Cortex of kidney (tissue), 1 donor: Measurements from ENCODE around the gene UBL5.
"Not testable (repeated sequence)": the region's sequence is repeated elsewhere in the genome, so short reads cannot be mapped to it uniquely, and the experiment has no call there.

ENCODE experiments used
- DNase-seq: peaks from one replicate; lab custom pipeline; 2025; lab: John Stamatoyannopoulos, UW

UBL5 gene

DNA sequence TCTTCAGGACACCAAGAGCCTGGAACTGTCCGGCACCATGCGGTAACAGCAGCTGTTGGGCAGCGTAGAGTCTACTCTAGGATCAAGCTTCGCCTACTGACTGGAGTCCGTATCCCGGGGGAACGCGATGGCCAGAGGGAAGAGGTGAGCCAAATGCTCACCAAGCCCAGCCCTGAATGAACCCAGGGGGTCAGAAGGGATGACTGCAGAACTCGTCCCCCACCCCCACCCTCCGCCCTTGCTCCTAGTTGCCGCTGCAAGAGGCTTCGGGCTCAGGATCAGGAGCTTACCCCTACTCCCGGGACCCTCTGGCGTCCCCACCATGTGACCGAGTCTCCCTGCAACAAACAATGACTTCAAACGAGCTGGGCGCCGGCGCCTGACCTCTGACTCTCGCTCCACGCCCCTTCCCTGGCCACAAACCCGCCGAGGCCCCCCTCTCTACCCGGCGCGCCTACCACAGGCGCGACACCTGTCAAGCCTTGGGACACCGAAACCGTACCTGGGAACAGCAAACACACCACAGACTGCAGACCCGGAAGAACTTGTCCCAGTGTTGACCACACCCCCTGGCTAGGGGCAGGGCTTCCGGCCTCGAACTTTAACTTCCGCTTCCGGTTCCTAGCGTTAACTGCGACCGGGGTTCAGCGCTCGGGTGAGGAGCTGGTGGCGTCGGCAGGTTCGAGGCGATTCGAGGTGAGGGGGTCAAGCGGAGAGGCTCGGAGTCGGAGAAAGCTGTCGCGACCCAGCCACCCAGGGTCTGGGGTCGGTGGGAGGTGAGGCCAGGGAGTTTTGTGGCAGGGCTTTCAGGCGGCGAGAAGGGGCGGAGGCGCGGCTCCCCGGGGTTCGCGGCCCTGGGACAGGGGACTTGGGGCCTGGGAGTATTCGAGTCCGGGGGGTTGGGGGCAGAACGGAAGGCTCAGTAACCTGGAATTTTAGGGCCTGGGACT, at the start of gene UBL5:
UBL5 (plus strand) TSS at position 630 of the 950 bp plus-strand sequence. CDS start 420 bp downstream, outside the sequence.
- no peak for DNase-seq

DNA sequence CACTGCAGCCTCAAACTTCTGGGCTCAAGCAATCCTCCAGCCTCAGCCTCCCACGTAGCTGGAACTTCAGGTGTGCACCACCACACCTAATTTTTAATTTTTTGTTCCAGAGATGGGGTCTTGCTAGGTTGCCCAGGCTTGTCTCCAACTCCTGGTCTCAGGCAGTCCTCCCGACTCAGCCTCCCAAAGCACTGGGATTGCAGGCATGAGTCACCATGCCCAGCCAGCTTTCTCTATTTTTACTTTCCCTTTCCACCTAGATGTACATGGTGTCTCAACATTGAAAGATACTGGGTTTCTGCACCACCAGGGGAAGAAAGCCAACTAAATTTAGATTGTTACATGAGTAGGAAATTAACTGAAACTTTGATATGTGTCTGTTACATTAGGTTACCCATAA, 45.4 kb upstream of the UBL5 start:
- DNase-seq, result no peak

DNA sequence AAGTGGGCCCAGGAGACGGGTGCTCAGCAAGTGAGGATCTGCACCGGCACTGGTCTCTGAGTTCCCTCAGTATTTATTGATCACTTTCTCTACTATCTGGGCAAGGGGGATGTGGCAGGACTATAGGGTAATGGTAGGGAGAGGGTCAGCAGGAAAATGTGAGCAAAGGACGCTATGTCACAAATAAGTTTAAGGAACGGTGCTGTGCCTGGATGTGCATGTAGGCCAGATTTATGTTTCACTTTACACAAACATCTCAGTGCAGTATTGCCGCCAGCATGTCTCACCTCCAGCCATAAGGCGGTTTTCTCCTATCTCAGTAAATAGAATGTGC, 43.6 kb upstream of the UBL5 start:
- DNase-seq, result not testable (repeated sequence)

DNA sequence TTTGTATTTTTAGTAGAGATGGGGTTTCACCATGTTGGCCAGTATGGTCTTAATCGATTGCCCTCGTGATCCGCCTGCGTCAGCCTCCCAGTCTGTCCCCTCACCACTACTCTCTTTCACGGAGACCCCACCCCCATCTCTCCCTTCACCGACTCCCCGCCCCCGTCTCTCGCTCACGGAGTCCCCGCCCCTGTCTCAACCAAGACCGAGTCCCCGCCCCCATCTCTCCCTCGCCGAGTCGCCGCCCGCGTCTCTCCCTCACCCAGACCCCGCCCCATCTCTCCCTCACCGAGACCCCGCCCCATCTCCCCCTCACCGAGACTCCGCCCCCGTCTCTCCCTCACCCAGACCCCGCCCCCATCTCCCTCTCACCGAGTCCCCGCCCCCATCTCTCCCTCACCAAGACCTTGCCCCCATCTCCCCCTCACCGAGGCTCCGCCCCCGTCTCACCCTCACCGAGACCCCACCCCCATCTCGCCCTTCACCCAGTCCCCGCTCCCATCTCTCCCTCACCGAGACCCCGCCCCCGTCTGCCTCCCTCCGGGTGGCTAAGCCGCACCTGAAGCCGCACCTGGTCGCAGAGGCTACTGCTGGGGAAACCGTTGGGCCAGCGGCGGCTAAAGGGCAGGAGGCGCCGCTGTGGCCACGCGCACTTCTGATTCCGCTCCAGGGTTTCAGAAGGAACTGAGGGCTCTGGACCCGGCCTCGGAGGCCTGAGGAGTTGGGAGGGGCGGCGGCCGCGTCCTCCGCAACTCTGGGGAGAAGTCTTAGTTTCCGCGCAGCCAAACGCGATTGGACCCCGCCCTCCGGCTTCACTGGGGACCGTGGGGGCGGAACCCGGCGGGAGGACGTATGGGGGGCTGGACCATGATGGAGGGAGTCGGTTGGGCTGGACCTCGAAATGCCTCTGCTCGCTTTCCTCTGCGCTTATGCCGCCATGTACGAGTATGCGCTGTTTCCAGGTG, 42.1 kb upstream of the UBL5 start:
- peak; percentile 28 for DNase-seq

DNA sequence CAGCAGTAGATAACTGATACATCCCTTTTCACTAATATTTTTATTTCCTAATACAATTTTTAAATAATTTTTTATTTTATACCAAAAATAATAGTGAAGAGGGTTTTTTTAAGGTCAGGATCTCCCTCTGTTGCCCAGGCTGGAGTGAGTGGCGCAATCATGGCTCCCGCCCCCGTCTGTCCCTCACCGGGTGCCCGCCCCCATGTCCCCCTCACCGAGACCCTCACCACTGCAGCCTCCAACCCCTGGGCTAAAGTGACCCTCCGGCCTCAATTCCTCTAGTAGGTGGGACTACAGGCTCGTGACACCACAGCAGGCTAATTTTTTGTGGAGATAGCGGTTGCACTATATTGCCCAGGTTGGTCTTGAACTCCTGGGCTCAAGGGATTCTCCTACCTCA, 41.4 kb upstream of the UBL5 start:
- no peak for DNase-seq

DNA sequence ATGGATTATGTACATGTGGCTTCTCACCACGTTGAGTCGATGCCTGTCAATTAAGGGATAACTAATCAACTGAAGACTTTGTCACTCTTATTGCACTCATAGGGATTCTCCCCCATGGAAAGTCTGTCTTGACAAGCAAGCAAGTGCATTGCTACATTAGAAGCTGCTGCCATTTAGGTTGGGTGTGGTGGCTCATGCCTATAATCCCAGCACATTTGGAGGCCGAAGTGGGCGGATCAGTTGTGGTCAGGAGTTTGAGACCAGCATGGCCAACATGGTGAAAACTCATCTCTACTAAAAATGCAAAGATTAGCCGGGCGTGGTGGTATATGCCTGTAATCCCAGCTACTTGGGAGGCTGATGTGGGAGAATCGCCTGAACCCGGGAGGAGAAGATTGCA, 40.9 kb upstream of the UBL5 start:
- DNase-seq, result no peak

DNA sequence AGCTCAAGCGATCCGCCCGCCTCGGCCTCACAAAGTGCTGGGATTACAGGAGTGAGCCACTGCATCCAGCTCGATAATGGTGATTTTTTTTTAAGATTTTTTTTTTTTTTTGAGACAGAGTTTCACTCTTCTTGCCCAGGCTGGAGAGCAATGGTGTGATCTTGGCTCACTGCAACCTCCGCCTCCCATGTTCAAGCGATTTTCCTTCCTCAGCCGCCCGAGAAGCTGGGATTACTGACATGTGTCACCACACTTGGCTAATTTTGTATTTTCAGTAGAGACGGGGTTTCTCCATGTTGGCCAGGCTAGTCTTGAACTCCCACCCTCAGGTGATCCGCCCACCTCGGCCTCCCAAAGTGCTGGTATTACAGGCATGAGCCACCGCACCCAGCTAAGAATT, 39.1 kb upstream of the UBL5 start:
- not testable (repeated sequence) for DNase-seq

DNA sequence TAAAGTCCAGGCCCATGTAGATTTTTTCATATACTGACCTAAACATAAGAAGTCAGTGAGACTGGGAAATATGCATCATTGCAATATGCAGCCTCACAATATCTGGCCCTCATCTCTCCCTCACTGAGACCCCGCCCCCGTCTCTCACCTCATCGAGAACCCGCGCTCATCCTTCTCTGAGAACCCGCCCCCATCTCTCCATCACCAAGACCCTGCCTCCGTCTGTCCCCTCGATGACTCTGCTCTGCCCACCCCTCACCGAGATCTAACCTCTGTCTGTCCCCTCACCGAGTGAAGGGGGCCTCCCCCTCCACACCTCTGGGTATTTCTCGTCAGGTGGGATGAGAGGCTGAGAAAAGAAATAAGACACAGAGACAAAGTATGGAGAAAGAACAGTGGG, 38.7 kb upstream of the UBL5 start:
- DNase-seq, result no peak

DNA sequence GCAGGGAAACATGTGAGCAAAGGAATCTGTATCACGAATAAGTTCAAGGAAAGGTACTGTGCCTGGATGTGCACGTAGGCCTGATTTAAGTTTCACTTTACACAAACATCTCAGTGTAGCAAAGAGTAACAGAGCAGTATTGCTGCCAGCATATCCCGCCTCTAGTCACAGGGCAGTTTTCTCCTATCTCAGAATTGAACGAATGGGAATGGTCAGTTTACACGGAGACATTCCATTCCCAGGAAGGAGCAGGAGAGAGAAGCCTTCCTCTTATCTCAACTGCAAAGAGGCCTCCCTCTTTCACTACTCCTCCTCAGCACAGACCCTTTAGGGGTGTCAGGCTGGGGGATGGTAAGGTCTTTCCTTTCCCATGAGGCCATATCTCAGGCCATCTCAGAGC, 38.1 kb upstream of the UBL5 start:
- DNase-seq, result not testable (repeated sequence)

DNA sequence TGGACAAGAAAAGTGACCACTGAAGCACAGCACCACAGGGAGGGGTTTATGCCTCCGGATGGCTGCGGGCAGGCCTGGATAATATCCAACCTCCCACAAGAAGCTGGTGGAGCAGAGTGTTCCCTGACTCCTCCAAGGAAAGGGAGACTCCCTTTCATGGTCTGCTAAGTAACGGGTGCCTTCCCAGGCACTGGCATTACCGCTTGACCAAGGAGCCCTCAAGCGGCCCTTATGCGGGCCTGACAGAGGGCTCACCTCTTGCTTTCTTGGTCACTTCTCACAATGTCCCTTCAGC, 36.7 kb upstream of the UBL5 start:
- not testable (repeated sequence) for DNase-seq

DNA sequence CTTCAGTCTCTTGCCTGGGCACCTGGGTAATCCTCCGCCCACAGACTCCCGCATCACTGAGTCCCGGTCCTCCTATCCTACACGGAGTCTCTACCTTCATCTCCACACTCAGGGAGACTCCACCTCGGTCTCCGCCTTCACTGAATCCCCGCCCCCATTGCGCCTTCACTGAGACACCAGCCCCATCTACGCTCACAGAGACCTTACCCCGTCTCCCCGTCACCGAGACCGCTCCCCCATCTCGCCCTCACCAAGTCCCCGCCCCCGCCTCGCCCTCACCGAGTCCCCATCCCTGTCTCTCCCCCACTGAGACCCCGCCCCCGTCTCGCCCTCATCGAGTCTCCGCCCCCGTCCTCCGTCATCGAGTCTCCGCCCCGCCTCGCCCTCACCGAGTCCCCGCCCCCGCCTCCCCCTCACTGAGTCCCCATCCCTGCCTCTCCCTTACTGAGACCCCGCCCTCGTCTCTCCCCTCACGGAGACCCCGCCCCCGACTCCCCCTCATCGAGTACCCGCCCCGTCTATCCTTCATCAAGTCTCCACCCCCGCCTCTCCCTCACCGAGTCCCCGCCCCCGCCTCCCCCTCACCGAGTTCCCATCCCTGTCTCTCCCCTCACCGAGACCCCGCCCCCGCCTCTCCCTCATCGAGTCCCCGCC, 36.0 kb upstream of the UBL5 start:
- no peak for DNase-seq

DNA sequence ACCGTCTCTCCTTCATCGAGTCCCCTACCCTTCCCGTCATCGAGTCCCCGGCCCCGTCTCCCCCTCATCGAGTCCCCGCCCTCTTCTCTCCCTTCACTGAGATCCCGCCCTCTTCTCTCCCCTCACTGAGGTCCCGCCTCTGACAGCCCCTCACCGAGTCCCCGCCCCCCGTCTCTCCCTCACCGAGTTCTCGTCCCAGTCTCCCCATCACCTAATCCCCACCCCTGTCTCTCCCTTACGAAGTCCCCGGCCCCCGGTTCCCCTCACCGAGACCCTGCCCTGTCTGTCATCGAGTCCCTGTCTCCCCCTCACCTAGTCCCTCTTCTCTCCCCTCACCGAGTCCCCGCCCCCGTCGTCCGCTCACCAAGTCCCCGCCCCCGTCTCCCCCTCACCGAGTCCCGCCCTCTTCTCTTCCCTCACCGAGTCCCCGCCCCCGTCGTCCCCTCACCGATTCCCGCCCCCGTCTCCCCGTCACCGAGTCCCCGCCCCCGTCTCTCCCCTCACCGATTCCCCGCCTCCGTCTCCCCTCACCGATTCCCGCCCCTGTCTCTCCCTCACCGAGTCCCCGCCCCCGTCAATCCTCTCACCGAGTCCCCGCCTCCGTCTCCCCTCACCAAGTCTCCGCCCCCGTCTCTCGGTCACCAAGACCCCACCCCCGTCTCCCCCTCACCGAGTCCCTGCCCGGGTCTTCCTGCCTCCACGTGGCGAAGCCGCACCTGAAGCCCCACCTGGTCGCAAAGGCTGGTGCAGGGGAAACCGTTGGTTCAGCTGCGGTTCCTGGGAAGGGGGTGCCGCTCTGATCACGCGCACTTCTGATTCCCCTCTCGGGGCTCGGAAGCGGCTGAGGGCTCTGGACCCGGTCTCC, 35.3 kb upstream of the UBL5 start:
- peak; percentile 45 for DNase-seq

DNA sequence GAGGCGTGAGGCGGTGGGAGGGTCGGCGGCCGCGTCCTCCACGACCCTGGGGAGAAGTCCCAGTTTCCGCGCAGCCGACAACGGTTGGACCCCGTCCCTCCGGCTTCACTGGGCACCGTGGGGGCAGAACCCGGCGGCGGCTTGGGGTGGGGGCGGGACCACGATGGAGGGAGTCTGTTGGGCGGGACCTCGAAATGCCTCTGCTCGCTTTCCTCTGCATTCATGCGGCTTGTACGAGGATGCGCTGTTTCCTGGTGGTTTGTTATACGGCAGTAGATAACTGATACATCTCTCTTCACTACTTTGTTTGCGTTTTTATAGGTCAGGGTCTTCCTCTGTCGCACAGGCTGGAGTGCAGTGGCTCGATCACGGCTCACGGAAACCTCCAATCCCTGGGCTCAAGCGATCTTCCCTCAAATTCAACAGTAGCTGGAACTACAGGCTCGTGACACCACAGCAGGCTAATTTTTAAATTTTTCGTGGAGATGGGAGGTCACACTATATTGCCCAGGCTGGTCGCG, 34.6 kb upstream of the UBL5 start:
- DNase-seq, result no peak

DNA sequence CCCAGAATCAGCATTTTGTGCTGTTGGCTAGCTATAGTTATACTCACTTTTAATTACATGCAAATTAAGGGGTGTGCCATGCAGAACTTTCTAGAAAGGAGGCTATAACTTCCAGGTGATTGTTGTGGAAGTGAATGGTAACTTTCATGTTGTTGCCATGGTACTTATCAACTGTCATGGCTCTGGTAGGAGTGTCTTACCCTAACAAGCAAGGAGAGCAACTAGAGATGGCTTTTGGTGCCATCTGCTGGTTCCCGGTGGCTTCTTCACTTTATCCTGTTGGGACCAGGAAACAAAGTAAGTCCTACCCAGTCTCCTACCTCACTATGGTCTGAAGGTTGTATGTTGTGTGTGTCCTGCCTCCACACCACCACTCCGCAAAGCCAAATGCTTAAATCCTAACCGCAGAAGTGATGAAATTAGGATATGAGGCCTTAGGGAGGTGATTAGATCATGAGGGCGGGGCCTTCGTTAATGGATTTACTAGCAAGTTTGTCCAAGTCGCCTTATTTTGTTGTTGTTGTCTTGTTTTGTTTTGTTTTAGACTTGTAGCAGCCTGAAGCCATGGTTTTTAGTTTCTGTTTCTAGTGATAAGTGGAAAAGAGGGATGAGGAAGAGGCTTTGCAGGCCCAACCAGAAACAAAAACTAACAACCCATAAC, 31.5 kb upstream of the UBL5 start:
- no peak for DNase-seq

DNA sequence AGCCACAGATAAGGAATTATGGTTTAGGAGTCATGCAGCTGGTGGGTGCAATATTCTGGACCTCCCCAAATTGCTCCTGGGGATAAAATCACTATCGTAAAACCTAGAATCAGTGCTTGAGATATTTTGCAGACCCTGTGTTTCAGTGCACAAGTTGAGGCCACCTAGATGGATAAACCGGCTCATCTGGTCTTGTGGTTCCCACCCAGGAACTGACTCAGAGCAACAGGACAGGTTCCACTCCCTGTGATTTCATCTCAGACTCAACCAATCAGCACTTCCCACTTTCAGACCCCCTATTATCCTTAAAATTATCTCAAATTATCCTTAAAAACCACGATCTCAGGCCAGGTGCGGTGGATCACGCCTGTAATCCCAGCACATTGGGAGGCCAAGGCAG, 29.8 kb upstream of the UBL5 start:
- DNase-seq, result no peak

DNA sequence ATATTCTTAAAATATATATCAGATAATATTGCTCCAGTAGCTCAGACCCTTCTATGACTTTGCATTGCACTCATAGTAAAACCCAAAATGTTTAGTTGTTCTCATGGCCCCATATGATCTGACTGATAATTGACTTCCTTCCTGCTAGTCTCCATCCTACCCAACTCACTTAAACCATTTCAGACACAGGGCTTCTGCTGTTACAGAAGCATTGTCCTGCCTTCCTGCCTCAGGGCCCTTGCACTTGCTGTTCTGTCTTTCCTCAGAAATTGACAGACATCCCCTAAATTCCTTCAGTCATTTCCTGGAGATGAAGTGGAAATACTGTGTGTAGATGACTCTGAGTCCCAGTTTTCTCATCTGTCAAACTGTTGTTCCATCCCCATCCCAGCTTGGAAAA, 28.6 kb upstream of the UBL5 start:
- DNase-seq, result no peak

DNA sequence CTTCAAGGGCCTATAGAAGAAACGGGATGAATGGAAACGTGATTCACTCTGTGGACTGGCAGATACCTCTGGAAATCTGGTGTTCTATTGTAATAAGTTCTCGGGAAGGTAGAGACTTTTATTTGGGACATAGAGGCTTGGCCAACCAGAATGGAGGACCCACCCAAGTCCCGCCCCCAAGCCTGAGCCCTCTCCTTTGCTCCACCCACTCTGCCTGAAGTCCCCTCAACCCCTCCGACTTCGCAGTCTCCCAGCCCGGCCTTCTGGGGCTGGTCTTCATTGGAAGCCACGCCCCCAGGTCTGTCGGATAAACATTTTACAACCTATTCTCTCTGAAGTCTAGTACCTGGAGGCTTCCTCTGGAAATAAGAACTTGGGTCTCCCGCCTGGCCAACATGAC, 25.7 kb upstream of the UBL5 start:
- no peak for DNase-seq

DNA sequence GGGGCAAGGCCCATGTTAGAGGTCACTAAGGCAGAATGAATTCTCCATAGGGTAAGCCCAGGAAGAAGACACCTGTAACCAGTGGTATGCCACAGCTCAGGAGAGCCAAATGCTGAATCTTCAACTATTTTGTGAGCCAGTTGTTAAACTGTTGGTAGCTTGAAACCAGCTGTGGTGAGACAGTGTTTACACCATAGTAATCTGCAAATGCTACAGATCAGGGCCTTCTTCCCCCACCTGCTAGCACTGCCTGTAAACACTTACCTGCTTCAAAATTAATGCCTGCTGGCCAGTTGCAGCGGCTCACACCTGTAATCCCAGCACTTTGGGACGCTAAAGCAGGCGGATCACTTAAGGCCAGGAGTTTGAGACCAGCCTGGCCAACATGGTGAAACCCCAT, 20.9 kb upstream of the UBL5 start:
- DNase-seq, result no peak

DNA sequence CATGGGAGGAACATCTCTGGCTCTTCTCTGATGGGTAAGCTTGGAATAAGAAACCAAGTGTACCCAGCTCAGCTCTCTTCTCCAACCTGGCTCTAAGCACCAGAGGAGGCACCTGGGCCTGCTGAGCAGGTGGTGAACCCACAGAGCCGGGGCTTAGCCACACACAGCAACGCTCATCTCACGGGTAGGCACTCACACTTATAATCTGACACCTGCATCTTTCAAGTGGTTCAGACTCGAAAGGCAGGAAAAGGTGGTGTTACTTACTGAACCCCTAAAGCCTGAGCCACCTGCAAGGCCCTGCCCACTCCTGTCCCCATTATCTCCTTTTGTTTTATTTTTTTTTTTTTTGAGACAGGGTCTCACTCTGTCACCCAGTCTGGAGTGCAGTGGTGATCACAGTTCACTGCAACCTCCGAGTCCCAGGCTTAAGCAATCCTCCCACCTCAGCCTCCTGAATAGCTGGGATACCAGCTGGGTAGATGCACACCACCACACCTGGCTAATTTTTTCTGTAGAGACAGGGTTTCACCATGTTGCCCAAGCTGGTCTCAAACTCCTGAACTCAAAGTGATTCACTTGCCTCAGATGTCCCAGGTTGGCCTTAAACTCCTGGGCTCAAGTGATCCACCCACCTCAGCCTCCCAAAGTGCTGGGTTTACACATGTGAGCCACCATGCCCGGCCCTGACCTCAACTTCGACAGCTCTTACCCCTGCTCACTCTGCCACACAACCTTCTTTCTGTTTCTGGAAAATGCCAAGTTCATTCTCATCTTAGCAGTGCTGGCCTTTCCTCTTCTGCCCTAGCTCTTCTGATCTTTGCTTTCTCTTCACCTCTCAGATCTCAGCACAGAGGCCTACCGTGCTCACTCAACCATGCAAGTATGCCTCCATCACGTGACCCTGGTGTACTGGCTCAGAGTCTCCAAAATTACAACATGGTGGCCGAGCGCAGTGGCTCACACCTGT, 18.6 kb upstream of the UBL5 start:
- no peak for DNase-seq

DNA sequence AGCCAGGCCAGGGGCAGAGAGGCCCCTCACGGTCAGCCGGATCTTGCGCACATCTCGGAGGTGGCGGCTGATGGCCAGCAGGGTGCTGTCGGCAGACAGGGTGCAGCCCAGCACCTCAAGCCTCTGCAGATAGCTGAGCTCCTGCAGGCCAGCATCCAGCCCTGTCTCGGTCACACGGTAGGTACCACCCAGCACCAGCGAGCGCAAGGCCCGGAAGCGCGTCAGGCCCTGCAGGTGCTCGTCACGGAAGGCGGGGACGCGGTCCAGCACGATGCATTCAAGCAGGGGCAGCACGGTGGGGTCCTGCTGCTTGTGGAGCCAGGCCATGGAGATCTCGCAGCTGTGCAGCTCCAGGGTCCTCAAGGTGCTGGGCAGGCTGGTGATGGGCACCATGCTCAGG, 16.6 kb upstream of the UBL5 start:
- DNase-seq, result no peak
